NT2/D1 (cell line): Measurements from ENCODE around the gene AKAP13.

Experiments used
- DNase-seq: peaks from one replicate; pipeline ENCODE4 v3.0.0-alpha.2; 2011; ENCODE audit warnings: low read depth, low spot score
- H3K27me3 ChIP-seq: 2 replicates; pipeline ENCODE4 v1.6.0; 2011; ENCODE audit warnings: mild to moderate bottlenecking; ENCODE audit not compliant: insufficient read length, insufficient read depth
- H3K36me3 ChIP-seq: 2 replicates; pipeline ENCODE4 v1.6.1; 2011; ENCODE audit warnings: mild to moderate bottlenecking, low read length, mixed read lengths; ENCODE audit not compliant: insufficient read depth, insufficient read length
- H3K4me1 ChIP-seq: 2 replicates; pipeline ENCODE4 v1.5.1; 2011; ENCODE audit not compliant: insufficient read depth, insufficient read length
- H3K4me3 ChIP-seq: 2 replicates; pipeline ENCODE4 v1.5.1; 2011; ENCODE audit warnings: low read depth; ENCODE audit not compliant: insufficient read length
- H3K9ac ChIP-seq: 2 replicates; pipeline ENCODE4 v1.6.0; 2011; ENCODE audit warnings: low read depth; ENCODE audit not compliant: insufficient read length
- H3K9me3 ChIP-seq: 2 replicates; pipeline ENCODE4 v1.5.1; 2011; ENCODE audit warnings: mild to moderate bottlenecking, low read length; ENCODE audit not compliant: insufficient read depth
- SUZ12 ChIP-seq: IDR thresholded peaks from 2 replicates; pipeline ENCODE4 v1.6.1; 2011; ENCODE audit not compliant: insufficient read length, insufficient read depth; ENCODE audit errors: extremely low read depth
- YY1 ChIP-seq: IDR thresholded peaks from 2 replicates; pipeline ENCODE4 v1.6.1; 2011; ENCODE audit not compliant: insufficient read length, insufficient read depth
- ZNF274 ChIP-seq: IDR thresholded peaks from 2 replicates; pipeline ENCODE4 v1.6.1; 2011; ENCODE audit warnings: mild to moderate bottlenecking, low read depth, low read length

The AKAP13 gene

DNA sequence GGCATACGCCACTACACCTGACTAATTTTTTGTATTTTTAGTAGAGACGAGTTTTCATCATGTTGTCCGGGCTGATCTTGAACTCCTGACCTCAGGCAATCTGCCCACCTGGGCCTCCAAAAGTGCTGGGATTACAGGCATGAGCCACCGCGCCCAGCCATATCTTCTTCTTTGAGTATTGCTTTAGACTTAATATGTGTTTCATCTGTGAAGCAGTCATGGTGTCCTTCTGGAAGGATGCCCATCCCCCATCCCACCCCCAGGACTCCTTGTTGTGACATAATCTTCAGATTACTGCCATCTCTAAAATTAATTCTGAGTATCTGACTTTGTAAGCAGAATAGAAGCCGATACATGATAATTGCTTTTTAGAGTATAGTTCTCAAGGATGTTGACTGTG lies 356.7 kb downstream of the AKAP13 start:
- Histone ChIP-seq H3K36me3 (peaks cover 56% of the 10 kb centered on the region), H3K4me3 (no peak overlapping the region), H3K9me3 (peaks cover 13% of the 10 kb centered on the region), H3K9ac (no peak overlapping the region), H3K4me1 (peaks cover 3% of the 10 kb centered on the region), H3K27me3 (no peaks in the 10 kb centered on the region)
- no peak for TF ChIP-seq YY1
- TF ChIP-seq ZNF274: no peak
- DNase-seq: no peak

DNA sequence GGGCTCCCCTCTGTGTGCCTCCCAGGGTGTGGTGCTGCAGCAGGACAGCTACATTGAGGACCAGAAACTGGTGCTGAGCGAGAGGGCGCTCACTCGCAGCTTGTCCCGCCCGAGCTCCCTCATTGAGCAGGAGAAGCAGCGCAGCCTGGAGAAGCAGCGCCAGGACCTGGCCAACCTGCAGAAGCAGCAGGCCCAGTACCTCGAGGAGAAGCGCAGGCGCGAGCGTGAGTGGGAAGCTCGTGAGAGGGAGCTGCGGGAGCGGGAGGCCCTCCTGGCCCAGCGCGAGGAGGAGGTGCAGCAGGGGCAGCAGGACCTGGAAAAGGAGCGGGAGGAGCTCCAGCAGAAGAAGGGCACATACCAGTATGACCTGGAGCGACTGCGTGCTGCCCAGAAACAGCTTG lies 360.6 kb downstream of the AKAP13 start:
- DNase-seq: no peak
- Histone ChIP-seq H3K4me1 (peaks cover 3% of the 10 kb centered on the region), H3K9me3 (no peaks in the 10 kb centered on the region), H3K36me3 (peaks cover 71% of the 10 kb centered on the region), H3K4me3 (no peak overlapping the region), H3K9ac (no peak overlapping the region), H3K27me3 (no peaks in the 10 kb centered on the region)
- TF ChIP-seq YY1 (no peak), SUZ12 (no peak), ZNF274 (no peak)

DNA sequence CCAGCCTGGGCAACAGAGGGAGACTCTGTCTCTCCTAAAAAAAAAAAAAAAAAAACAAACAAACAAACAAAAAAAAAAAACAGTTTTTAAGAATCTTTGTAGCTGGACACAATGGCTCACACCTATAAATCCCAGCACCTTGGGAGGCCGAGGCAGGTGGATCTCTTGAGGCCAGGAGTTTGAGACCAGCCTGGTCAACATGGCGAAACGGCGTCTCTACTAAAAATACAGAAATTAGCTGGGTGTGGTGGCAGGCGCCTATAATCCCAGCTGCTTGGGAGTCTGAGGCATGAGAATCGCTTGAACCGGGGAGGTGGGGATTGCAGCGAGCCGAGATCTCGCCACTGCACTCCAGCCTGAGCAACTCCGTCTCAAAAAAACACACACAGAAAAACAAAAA lies 361.3 kb downstream of the AKAP13 start:
- TF ChIP-seq ZNF274: no peak
- TF ChIP-seq SUZ12: no peak
- TF ChIP-seq YY1: no peak
- Histone ChIP-seq H3K27me3 (no peaks in the 10 kb centered on the region), H3K9ac (no peak overlapping the region), H3K36me3 (peaks cover 72% of the 10 kb centered on the region), H3K4me1 (peaks cover 3% of the 10 kb centered on the region), H3K9me3 (no peaks in the 10 kb centered on the region), H3K4me3 (no peak overlapping the region)
- DNase-seq: no peak

DNA sequence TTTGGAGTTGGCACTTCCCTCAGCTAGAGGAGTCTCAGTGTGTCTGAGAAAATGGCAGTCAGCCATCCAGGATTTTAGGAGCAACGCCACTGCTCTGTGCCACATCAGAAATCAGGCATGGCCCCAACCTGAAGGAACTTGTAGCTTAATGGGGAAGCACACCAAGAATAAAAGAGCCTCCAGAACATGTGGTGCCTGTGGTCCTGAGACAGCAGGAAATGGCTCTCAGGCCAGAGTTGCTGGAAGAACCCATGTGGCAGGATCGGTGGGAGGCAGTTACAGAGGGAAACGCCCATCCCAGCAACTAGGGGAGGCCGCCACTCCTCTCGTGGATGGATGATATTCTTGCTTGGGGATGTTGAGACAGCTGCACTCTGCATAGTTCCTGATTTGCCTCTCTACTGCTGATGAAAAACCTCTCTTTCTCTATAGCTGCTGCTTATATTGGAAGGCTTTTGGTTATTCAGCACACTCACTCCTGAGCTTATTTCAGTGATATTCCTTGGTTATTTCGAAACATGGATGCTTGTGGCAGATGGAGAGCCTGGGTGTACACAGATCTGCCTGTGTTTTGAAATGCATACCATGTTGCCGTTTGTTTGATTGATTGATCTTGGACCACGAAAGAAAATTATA lies 361.9 kb downstream of the AKAP13 start:
- H3K27me3 ChIP-seq: no peaks in the 10 kb centered on the region
- H3K9me3 ChIP-seq: no peaks in the 10 kb centered on the region
- no peak overlapping the region for H3K4me3 ChIP-seq
- H3K9ac ChIP-seq: no peak overlapping the region
- TF ChIP-seq ZNF274 (no peak), SUZ12 (no peak), YY1 (no peak)
- no peak for DNase-seq
- H3K36me3 ChIP-seq: peaks cover 73% of the 10 kb centered on the region
- H3K4me1 ChIP-seq: peaks cover 3% of the 10 kb centered on the region

DNA sequence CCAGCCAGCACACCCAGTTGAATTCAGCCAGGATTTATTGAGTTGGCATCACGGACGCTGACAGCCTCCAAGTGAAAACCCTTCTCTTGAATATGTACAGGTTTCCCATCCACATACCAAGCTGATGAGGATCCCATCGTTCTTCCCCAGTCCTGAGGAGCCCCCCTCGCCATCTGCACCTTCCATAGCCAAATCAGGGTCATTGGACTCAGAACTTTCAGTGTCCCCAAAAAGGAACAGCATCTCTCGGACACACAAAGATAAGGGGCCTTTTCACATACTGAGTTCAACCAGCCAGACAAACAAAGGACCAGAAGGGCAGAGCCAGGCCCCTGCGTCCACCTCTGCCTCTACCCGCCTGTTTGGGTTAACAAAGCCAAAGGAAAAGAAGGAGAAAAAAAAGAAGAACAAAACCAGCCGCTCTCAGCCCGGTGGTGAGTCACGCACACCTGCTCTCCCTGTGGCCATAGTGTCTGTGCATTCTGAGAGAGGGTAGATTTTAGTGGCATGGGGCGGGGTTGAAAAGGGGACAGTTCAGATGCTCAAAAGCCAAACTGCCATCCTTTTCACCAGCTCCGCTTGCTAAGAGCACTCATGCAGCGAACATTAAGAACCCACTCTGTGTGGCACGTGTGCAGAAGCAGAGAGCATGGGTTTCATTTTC lies 363.1 kb downstream of the AKAP13 start:
- peaks cover 82% of the 10 kb centered on the region for H3K36me3 ChIP-seq
- TF ChIP-seq SUZ12 (no peak), YY1 (no peak), ZNF274 (no peak)
- no peak for DNase-seq
- H3K4me3 ChIP-seq: no peak overlapping the region
- H3K4me1 ChIP-seq: peaks cover 4% of the 10 kb centered on the region
- H3K27me3 ChIP-seq: no peaks in the 10 kb centered on the region
- H3K9me3 ChIP-seq: no peaks in the 10 kb centered on the region
- no peak overlapping the region for H3K9ac ChIP-seq

DNA sequence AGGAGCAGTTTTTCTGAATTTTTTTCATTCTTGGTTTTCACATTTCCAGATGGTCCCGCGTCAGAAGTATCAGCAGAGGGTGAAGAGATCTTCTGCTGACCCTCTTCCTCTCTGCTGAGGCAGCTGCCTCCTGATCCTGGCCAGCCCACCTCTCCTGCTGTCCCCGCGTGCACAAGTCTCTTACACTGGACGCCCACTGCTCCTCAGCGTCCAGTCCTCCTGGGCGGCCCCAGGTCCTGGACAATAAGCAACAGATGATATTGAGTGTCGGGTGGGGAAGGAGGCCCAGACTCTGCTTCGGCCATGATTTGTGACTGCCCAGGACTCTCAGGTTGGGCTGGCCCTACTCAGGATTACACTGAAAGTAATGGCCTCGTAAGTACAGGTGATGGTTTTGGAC lies 364.2 kb downstream of the AKAP13 start:
- Histone ChIP-seq H3K9me3 (no peaks in the 10 kb centered on the region), H3K4me3 (no peak overlapping the region), H3K4me1 (peaks cover 8% of the 10 kb centered on the region), H3K9ac (no peak overlapping the region), H3K36me3 (peaks cover 90% of the 10 kb centered on the region), H3K27me3 (no peaks in the 10 kb centered on the region)
- DNase-seq: no peak
- TF ChIP-seq ZNF274: no peak
- TF ChIP-seq YY1: no peak
- TF ChIP-seq SUZ12: no peak

DNA sequence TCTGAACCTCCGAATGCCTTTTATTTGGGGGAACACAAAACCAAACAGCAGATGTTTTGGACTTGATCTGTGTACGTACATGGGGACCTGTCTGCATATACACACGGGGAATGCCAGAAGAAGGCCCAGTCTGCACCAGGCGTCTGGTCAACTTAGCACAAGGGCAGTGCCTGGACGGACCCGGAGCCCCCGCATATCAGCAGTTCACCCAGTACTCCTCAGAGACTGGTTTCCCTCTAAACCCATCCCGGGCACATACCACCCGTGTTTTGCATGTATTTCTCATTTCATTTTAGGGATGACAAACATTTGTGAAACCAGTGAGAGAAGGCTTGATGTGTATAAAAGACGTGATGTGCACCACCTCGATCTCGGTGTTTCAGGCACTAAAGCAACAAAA lies 364.6 kb downstream of the AKAP13 start:
- H3K27me3 ChIP-seq: no peaks in the 10 kb centered on the region
- H3K4me1 ChIP-seq: peaks cover 8% of the 10 kb centered on the region
- TF ChIP-seq SUZ12: no peak
- no peak for TF ChIP-seq YY1
- no peak for TF ChIP-seq ZNF274
- H3K9ac ChIP-seq: no peak overlapping the region
- no peak overlapping the region for H3K4me3 ChIP-seq
- peaks cover 90% of the 10 kb centered on the region for H3K36me3 ChIP-seq
- no peak for DNase-seq
- H3K9me3 ChIP-seq: no peaks in the 10 kb centered on the region
